HG03575 (cell line): ENCODE data around the gene ARRDC1.

ENCODE experiments used
- ATAC-seq: cut with Tn5 transposase; IDR thresholded peaks from one replicate; pipeline ENCODE4 v1.9.1; 2021; ENCODE audit not compliant: unreplicated experiment, insufficient number of reproducible peaks, low FRiP score; ENCODE audit errors: extremely low read depth

The ARRDC1 gene

GRCh38 chr9:137657606-137658005 is 52.1 kb downstream of the ARRDC1 start:
- ATAC-seq: no peak

DNA sequence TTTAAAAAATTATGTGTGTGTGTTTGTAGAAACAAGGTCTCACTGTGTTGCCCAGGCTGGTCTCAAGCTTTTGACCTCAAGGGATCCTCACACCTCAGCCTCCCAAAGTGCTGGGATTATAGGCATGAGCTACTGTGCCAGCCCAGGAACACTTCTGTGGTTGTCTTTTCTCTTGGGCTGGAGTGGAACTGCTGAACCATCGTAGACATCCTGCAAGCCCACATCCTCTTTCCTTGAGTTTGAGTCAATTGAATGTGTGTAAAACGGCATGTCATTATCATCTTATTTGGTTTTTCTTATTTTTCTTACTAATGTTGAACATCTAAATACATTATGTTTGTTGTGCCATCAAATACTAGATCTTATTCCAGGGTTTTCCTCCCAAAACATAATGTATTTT is 53.3 kb downstream of the ARRDC1 start:
- no peak for ATAC-seq

DNA sequence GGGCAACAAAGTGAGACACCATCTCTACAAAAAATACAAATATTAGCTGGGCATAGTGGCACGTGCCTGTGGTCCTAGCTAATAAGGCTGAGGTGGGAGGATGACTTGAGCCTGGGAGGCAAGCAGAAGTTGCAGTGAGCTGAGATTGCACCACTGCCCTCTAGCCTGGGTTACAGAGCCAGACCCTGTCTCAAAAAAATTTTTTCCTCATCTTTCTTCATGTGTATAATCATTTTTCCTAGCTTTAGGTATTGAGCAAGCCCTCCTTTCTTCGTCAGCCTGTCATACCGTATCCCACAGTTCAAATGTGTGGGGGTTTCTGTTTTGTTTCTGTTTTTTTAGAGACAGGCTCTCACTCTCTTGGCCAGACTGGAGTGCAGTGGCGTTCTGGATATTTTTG is 54.7 kb downstream of the ARRDC1 start:
- ATAC-seq: no peak

DNA sequence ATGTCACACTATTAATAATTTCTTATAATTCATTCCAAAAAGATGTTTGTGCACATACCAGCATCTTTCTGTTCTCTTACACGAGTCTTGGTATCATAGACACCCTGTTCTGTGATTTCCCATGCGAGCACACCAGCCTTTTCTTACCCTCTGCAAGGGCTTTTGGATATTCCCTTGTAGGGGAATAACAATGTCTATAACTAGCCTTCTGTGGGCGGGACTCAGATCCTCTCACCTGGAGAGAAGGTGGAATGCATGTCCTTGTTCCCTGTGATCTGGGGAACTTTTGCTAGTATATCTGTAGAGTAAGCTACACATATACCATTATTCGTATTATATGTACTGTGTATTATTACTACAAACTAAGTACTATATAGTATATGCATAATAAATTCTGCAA is 58.1 kb downstream of the ARRDC1 start:
- ATAC-seq: no peak

- no peak for ATAC-seq
Observed at GRCh38 chr9:137664676-137665075, 59.2 kb downstream of the ARRDC1 start.
